H1 (cell line): Measurements from ENCODE around the gene MRPL39. TPM values are rescaled to one million over a fixed set of nuclear protein-coding genes. Genes with fewer than 3 reads are reported as not detected.

ENCODE experiments used
- ATF2 ChIP-seq: IDR thresholded peaks from 2 replicates; pipeline ENCODE4 v1.6.1; 2012; ENCODE audit warnings: low read length, inconsistent platforms
- BCL11A ChIP-seq, 2 experiments: IDR thresholded peaks; one replicate each; pipeline ENCODE4 v1.6.1; 2011; ENCODE audit warnings: low read depth in 2 of 2, low read length in 2 of 2, mild to moderate bottlenecking in 2 of 2
- CBX8 ChIP-seq: fragments of 300-800, 300-1000 bp; sonication (generic); IDR thresholded peaks from 2 replicates; pipeline ENCODE4 v1.7.1; 2016; ENCODE audit warnings: low read depth, low read length, borderline replicate concordance
- CHD1 ChIP-seq: IDR thresholded peaks from 2 replicates; pipeline ENCODE4 v1.6.1; 2012; ENCODE audit warnings: low read depth, low read length, improper control_type of control experiment
- EP300 ChIP-seq, 2 experiments: IDR thresholded peaks; 1 replicate in 1 of 2; 2 replicates in 1 of 2; pipeline ENCODE4 v1.6.1; 2011 to 2012; ENCODE audit warnings: low read depth in 2 of 2, low read length in 2 of 2, mild to moderate bottlenecking in 2 of 2, borderline replicate concordance in 1 of 2, inconsistent platforms in 1 of 2, moderate library complexity in 1 of 2
- GTF2F1 ChIP-seq: IDR thresholded peaks from 2 replicates; pipeline ENCODE4 v1.6.1; 2012; ENCODE audit warnings: low read depth, low read length, improper control_type of control experiment, borderline replicate concordance
- HDAC2 ChIP-seq, 2 experiments: fragments of 300-600 bp in 1 of 2; sonication (generic) in 1 of 2; IDR thresholded peaks; 2 replicates each; pipeline ENCODE4 v1.6.1; 2011 to 2012; ENCODE audit warnings: low read depth in 2 of 2, low read length in 2 of 2, mild to moderate bottlenecking in 2 of 2, moderate library complexity in 2 of 2, borderline replicate concordance in 1 of 2, inconsistent platforms in 1 of 2
- HDAC6 ChIP-seq: IDR thresholded peaks from one replicate; pipeline ENCODE4 v1.7.1; 2012; ENCODE audit warnings: low read depth, mild to moderate bottlenecking, inconsistent platforms, low read length, moderate library complexity
- KDM4A ChIP-seq: IDR thresholded peaks from one replicate; pipeline ENCODE4 v1.7.1; 2012; ENCODE audit warnings: low read depth, mild to moderate bottlenecking, moderate library complexity, low read length, inconsistent platforms; ENCODE audit not compliant: severe bottlenecking
- NANOG ChIP-seq: IDR thresholded peaks from 2 replicates; pipeline ENCODE4 v1.6.1; 2011; ENCODE audit warnings: low read length, low read depth, mild to moderate bottlenecking, inconsistent platforms; ENCODE audit not compliant: insufficient read depth, poor library complexity, severe bottlenecking
- PHF8 ChIP-seq: fragments of 200-600 bp; sonication (generic); conservative IDR thresholded peaks from 2 replicates; pipeline ENCODE4 v1.7.1; 2012; ENCODE audit warnings: low read depth, mild to moderate bottlenecking, inconsistent platforms, low read length, moderate library complexity
- POLR2A ChIP-seq, 2 experiments: IDR thresholded peaks; 1 replicate in 1 of 2; 2 replicates in 1 of 2; pipeline ENCODE4 v1.6.1; 2011; ENCODE audit warnings: low read depth in 2 of 2, low read length in 2 of 2, mild to moderate bottlenecking in 2 of 2; ENCODE audit errors: control extremely low read depth in 1 of 2
- POLR2AphosphoS5 ChIP-seq: IDR thresholded peaks from 2 replicates; pipeline ENCODE4 v1.6.1; 2011; ENCODE audit warnings: low read depth, low read length
- POU5F1 ChIP-seq: IDR thresholded peaks from 2 replicates; pipeline ENCODE4 v1.6.1; 2011; ENCODE audit warnings: low read depth, mild to moderate bottlenecking, low read length, moderate library complexity
- RBBP5 ChIP-seq: IDR thresholded peaks from 2 replicates; pipeline ENCODE4 v1.7.1; 2012; ENCODE audit warnings: low read depth, mild to moderate bottlenecking, inconsistent platforms, low read length, moderate library complexity, borderline replicate concordance
- RXRA ChIP-seq: IDR thresholded peaks from 2 replicates; pipeline ENCODE4 v1.6.1; 2011; ENCODE audit warnings: low read depth, mild to moderate bottlenecking, low read length, moderate library complexity; ENCODE audit not compliant: insufficient read depth
- SAP30 ChIP-seq: fragments of 300-600 bp; sonication (generic); IDR thresholded peaks from 2 replicates; pipeline ENCODE4 v1.7.1; 2012; ENCODE audit warnings: low read length, moderate library complexity, mild to moderate bottlenecking, inconsistent platforms; ENCODE audit not compliant: insufficient read depth, insufficient replicate concordance
- SIN3A ChIP-seq, 2 experiments: IDR thresholded peaks in 1 of 2; conservative IDR thresholded peaks in 1 of 2; 2 replicates each; pipeline ENCODE4 v1.6.1; 2011 to 2012; ENCODE audit warnings: low read length in 2 of 2, improper control_type of control experiment in 1 of 2, low read depth in 1 of 2, mild to moderate bottlenecking in 1 of 2
- SP1 ChIP-seq: IDR thresholded peaks from 2 replicates; pipeline ENCODE4 v1.6.1; 2011; ENCODE audit warnings: low read depth, low read length
- SP2 ChIP-seq: IDR thresholded peaks from 2 replicates; pipeline ENCODE4 v1.6.1; 2012; ENCODE audit warnings: mild to moderate bottlenecking, low read length, inconsistent platforms
- SRF ChIP-seq: IDR thresholded peaks from 2 replicates; pipeline ENCODE4 v1.6.1; 2011; ENCODE audit warnings: mild to moderate bottlenecking, low read depth, low read length, moderate library complexity
- polyA plus RNA-seq, 7 experiments: library from polyadenylated mRNA; depleted of rRNA in 3 of 7; stranded (reverse) in 5 of 7; unstranded in 2 of 7; fragments of >200 nt in 5 of 7; fragments of 200-250 nt in 2 of 7; gene quantifications; 1 replicate in 5 of 7; 2 replicates in 1 of 7; 4 replicates in 1 of 7; pipeline versions ENCODE4 v1.2.1 to v1.2.3, GENCODE V29; 2011 to 2013; ENCODE audit warnings: missing spikeins in 2 of 7, mixed read lengths in 2 of 7
- total RNA-seq: library from RNA; stranded (reverse); fragmentation: NEBNext Ultra II Directional; extraction: Animal tissue kit (Norgen Biotek cat#: 25700); gene quantifications from 2 replicates; pipeline ENCODE4 v1.2.1, GENCODE V29; 2021

Gene MRPL39
- total and polyA plus RNA-seq, 2 of the 8 experiments (the other 6 are each of a cell fraction or from before 2014, with no cell fraction given): 20.3 to 43.2 TPM

GRCh38 chr21:25607151-25608043 lies at the start of gene MRPL39 (continued):
- TF ChIP-seq RXRA (no peak), KDM4A (peak; percentile 68), ATF2 (no peak), BCL11A (IDR thresholded peaks at IDR 0.05; ENCODE audit: low read depth in 2 of 2, low read length in 2 of 2) (no peak), EP300 (IDR thresholded peaks at IDR 0.05; ENCODE audit: borderline replicate concordance in 1 of 2, low read depth in 2 of 2, low read length in 2 of 2) (no peak), SIN3A (conservative IDR thresholded peaks at IDR 0.05 in 1 of 2, IDR thresholded peaks at IDR 0.05 in 1 of 2; ENCODE audit: low read depth in 1 of 2, low read length in 2 of 2) (peak; percentile 24 to 91; a peak in 2 of 4 replicates), HDAC6 (no peak), SP2 (no peak), POU5F1 (no peak), CHD1 (no peak), POLR2A (IDR thresholded peaks at IDR 0.05; ENCODE audit: control extremely low read depth in 1 of 2, low read depth in 2 of 2, low read length in 2 of 2) (peak; percentile 82 to 96), SP1 (0 out of 2 replicates have a peak, but pooled peaks have one; percentile 74), GTF2F1 (peak; percentile 78), HDAC2 (IDR thresholded peaks at IDR 0.05; ENCODE audit: borderline replicate concordance in 1 of 2, low read depth in 2 of 2, low read length in 2 of 2) (peak in 1 of 2 experiments; percentile 63; a peak in 1 of 4 replicates), CBX8 (no peak), SAP30 (no peak), SRF (peak; percentile 65), POLR2AphosphoS5 (peak; percentile 97), RBBP5 (peak; percentile 86), PHF8 (peak; percentile 97), NANOG (no peak)
